IMR-90 (cell line): Measurements from ENCODE around the gene AMN. TPM values are rescaled to one million over a fixed set of nuclear protein-coding genes. Genes with fewer than 3 reads are reported as not detected.

Experiments
- ATAC-seq: fragments of 200-7000 bp; cut with Tn5 transposase; 2 replicates; pipeline ENCODE4 v1.9.1; 2020; ENCODE audit warnings: low read depth, mild to moderate bottlenecking, moderate library complexity
- BruUV-seq: library from RNA; stranded (reverse); fragments of 400-500 nt; replicated peaks from 2 replicates; lab custom pipeline; 2021; lab: Mats Ljungman, UMichigan
- CTCF ChIA-PET: fragments of 300-600 bp; formaldehyde crosslinking; extraction: SDS; loops from one replicate; lab custom pipeline; 2021; ENCODE audit warnings: antibody characterized with exemption; lab: Yijun Ruan, JAX
- POLR2A ChIA-PET: fragments of 300-600 bp; sonication (Branson Sonifier 250); formaldehyde crosslinking; loops from one replicate; lab custom pipeline; 2022; ENCODE audit warnings: antibody characterized with exemption; ENCODE audit not compliant: unreplicated experiment; lab: Charles Lee
- DNase-seq: peaks from one replicate; pipeline ENCODE4 v3.0.0; 2013
- H2AFZ ChIP-seq: replicated peaks from 2 replicates; pipeline ENCODE3; 2013; ENCODE audit warnings: low read length, mild to moderate bottlenecking; ENCODE audit not compliant: poor library complexity
- H2AK5ac ChIP-seq: 2 replicates; pipeline ENCODE4 v1.6.1; 2013; ENCODE audit warnings: low read depth, low read length, inconsistent platforms
- H2AK9ac ChIP-seq: replicated peaks from 2 replicates; pipeline ENCODE3; 2013; ENCODE audit warnings: mild to moderate bottlenecking, low read depth, low read length, moderate library complexity; ENCODE audit not compliant: poor library complexity
- H2BK120ac ChIP-seq: 2 replicates; pipeline ENCODE4 v1.6.1; 2013; ENCODE audit warnings: low read depth, low read length, inconsistent platforms
- H2BK15ac ChIP-seq: 3 replicates; pipeline ENCODE4 v1.6.1; 2013; ENCODE audit warnings: low read depth, low read length, inconsistent platforms
- H2BK20ac ChIP-seq: 2 replicates; pipeline ENCODE4 v1.6.1; 2013; ENCODE audit warnings: low read depth, mild to moderate bottlenecking, inconsistent platforms, low read length, moderate library complexity
- H2BK5ac ChIP-seq: 2 replicates; pipeline ENCODE4 v1.6.1; 2013; ENCODE audit warnings: mild to moderate bottlenecking, low read depth, low read length, inconsistent platforms; ENCODE audit not compliant: poor library complexity, severe bottlenecking
- H3K14ac ChIP-seq: replicated peaks from 2 replicates; pipeline ENCODE4 v1.6.1; 2013; ENCODE audit warnings: low read depth, low read length, inconsistent platforms
- H3K18ac ChIP-seq: 2 replicates; pipeline ENCODE4 v1.6.1; 2013; ENCODE audit warnings: low read depth, low read length, control low read depth
- H3K23ac ChIP-seq: 2 replicates; pipeline ENCODE4 v1.6.1; 2013; ENCODE audit warnings: low read depth, low read length, inconsistent platforms
- H3K27ac ChIP-seq: 2 replicates; pipeline ENCODE4 v1.5.1; 2013; ENCODE audit warnings: mild to moderate bottlenecking, control low read depth, low read length; ENCODE audit not compliant: insufficient read depth
- H3K27me3 ChIP-seq: 2 replicates; pipeline ENCODE4 v1.6.1; 2013; ENCODE audit warnings: low read length; ENCODE audit not compliant: control insufficient read depth, insufficient read depth
- H3K36me3 ChIP-seq: 2 replicates; pipeline ENCODE4 v1.6.1; 2013; ENCODE audit warnings: low read length, mixed read lengths; ENCODE audit not compliant: control insufficient read depth, insufficient read depth
- H3K4ac ChIP-seq: 2 replicates; pipeline ENCODE4 v1.6.1; 2013; ENCODE audit warnings: low read depth, low read length, inconsistent platforms
- H3K4me1 ChIP-seq: 2 replicates; pipeline ENCODE4 v1.6.1; 2013; ENCODE audit warnings: low read length, mixed read lengths; ENCODE audit not compliant: control insufficient read depth, insufficient read depth
- H3K4me2 ChIP-seq: 2 replicates; pipeline ENCODE4 v1.6.1; 2013; ENCODE audit warnings: low read depth, mild to moderate bottlenecking, control low read depth, low read length, moderate library complexity
- H3K4me3 ChIP-seq: 2 replicates; pipeline ENCODE4 v1.5.1; 2013; ENCODE audit warnings: low read depth, mild to moderate bottlenecking, control low read depth, low read length, moderate library complexity; ENCODE audit not compliant: insufficient read depth
- H3K56ac ChIP-seq: 2 replicates; pipeline ENCODE4 v1.6.1; 2013; ENCODE audit warnings: low read length, inconsistent platforms; ENCODE audit not compliant: insufficient read depth; ENCODE audit errors: extremely low read depth
- H3K79me1 ChIP-seq, 2 experiments: 2 replicates each; pipeline ENCODE4 v1.6.1; 2013; ENCODE audit warnings: low read length in 2 of 2, inconsistent platforms in 1 of 2, low read depth in 1 of 2
- H3K9ac ChIP-seq: 2 replicates; pipeline ENCODE4 v1.6.1; 2013; ENCODE audit warnings: low read depth, low read length, control low read depth
- H3K9me1 ChIP-seq: 2 replicates; pipeline ENCODE4 v1.6.1; 2013; ENCODE audit warnings: low read length, inconsistent platforms; ENCODE audit not compliant: insufficient read depth
- H3K9me3 ChIP-seq: 2 replicates; pipeline ENCODE4 v1.6.1; 2013; ENCODE audit warnings: low read length; ENCODE audit not compliant: control insufficient read depth, insufficient read depth
- H4K20me1 ChIP-seq: 2 replicates; pipeline ENCODE4 v1.6.1; 2013; ENCODE audit warnings: low read length, inconsistent platforms; ENCODE audit not compliant: insufficient read depth
- H4K5ac ChIP-seq: 2 replicates; pipeline ENCODE4 v1.6.1; 2013; ENCODE audit warnings: mild to moderate bottlenecking, low read depth, low read length, control low read depth
- H4K8ac ChIP-seq, 2 experiments: 2 replicates each; pipeline ENCODE4 v1.6.1; 2013; ENCODE audit warnings: low read depth in 2 of 2, low read length in 2 of 2, control low read depth in 1 of 2, inconsistent platforms in 1 of 2
- H4K91ac ChIP-seq: 2 replicates; pipeline ENCODE4 v1.6.1; 2013; ENCODE audit warnings: low read depth, low read length, inconsistent platforms; ENCODE audit not compliant: insufficient read depth
- BHLHE40 ChIP-seq: fragments of 150-350 bp; IDR thresholded peaks from 2 replicates; pipeline ENCODE4 v1.6.1; 2016; ENCODE audit warnings: mild to moderate bottlenecking, low read depth, low read length
- CEBPB ChIP-seq: IDR thresholded peaks from 2 replicates; pipeline ENCODE4 v1.6.1; 2012; ENCODE audit warnings: low read depth, low read length, improper control_type of control experiment
- CHD1 ChIP-seq: IDR thresholded peaks from 2 replicates; pipeline ENCODE4 v1.6.1; 2012; ENCODE audit warnings: low read depth, low read length, improper control_type of control experiment
- CTCF ChIP-seq: conservative IDR thresholded peaks from 2 replicates; pipeline ENCODE4 v1.5.1; 2012; ENCODE audit warnings: mild to moderate bottlenecking, low read depth, low read length, improper control_type of control experiment
- ELK1 ChIP-seq: fragments of 150-350 bp; IDR thresholded peaks from 2 replicates; pipeline ENCODE4 v1.6.1; 2016; ENCODE audit warnings: low read depth, mild to moderate bottlenecking, low read length, moderate library complexity, borderline replicate concordance
- FOS ChIP-seq: fragments of 150-350 bp; IDR thresholded peaks from 2 replicates; pipeline ENCODE4 v1.6.1; 2016; ENCODE audit warnings: low read depth, low read length
- MAFK ChIP-seq: IDR thresholded peaks from 2 replicates; pipeline ENCODE4 v1.6.1; 2012; ENCODE audit warnings: low read depth, low read length, improper control_type of control experiment
- MAZ ChIP-seq: IDR thresholded peaks from 2 replicates; pipeline ENCODE4 v1.6.1; 2012; ENCODE audit warnings: low read depth, mild to moderate bottlenecking, low read length, improper control_type of control experiment, moderate library complexity, borderline replicate concordance
- MXI1 ChIP-seq: IDR thresholded peaks from 2 replicates; pipeline ENCODE4 v1.6.1; 2012; ENCODE audit warnings: low read depth, mild to moderate bottlenecking, low read length, moderate library complexity, borderline replicate concordance
- NFE2L2 ChIP-seq: fragments of 150-350 bp; IDR thresholded peaks from 2 replicates; pipeline ENCODE4 v1.6.1; 2016; ENCODE audit warnings: low read depth, mild to moderate bottlenecking, low read length
- POLR2A ChIP-seq: IDR thresholded peaks from 2 replicates; pipeline ENCODE4 v1.6.1; 2012; ENCODE audit warnings: mild to moderate bottlenecking, low read depth, low read length
- RAD21 ChIP-seq: IDR thresholded peaks from 2 replicates; pipeline ENCODE4 v1.6.1; 2012; ENCODE audit warnings: low read length, improper control_type of control experiment
- RCOR1 ChIP-seq: IDR thresholded peaks from 2 replicates; pipeline ENCODE4 v1.6.1; 2012; ENCODE audit warnings: mild to moderate bottlenecking, low read length, improper control_type of control experiment; ENCODE audit not compliant: insufficient replicate concordance
- RFX5 ChIP-seq: IDR thresholded peaks from 2 replicates; pipeline ENCODE4 v1.8.0; 2012; ENCODE audit warnings: low read depth, mild to moderate bottlenecking, low read length, moderate library complexity
- SMC3 ChIP-seq: fragments of 150-350 bp; IDR thresholded peaks from 2 replicates; pipeline ENCODE4 v1.6.1; 2016; ENCODE audit warnings: low read depth, mild to moderate bottlenecking, antibody characterized with exemption, low read length, moderate library complexity
- USF2 ChIP-seq: fragments of 150-350 bp; IDR thresholded peaks from 2 replicates; pipeline ENCODE4 v1.6.1; 2017; ENCODE audit warnings: mild to moderate bottlenecking, antibody characterized with exemption, low read length, low read depth
- WGBS, 2 experiments: methylation state at CpG; one replicate each; pipeline versions ENCODE4 v1.1.5 to v1.1.7; 2013; ENCODE audit warnings: missing lambda C conversion rate in 2 of 2; ENCODE audit not compliant: insufficient read length in 1 of 2; ENCODE audit errors: extremely low coverage in 2 of 2; 5-methylcytosine and 5-hydroxymethylcytosine counted together
- dilution Hi-C: fragments of 300-500 bp; cut with HindIII; formaldehyde crosslinking; loops from one replicate; pipeline ENCODE4 v1.14.3; 2018; ENCODE audit warnings: low sequenced_read_pairs; ENCODE audit not compliant: unreplicated experiment
- in situ Hi-C: fragments of 300-500 bp; cut with MboI; formaldehyde crosslinking; loops from 3 replicates; pipeline ENCODE4 v1.14.3; 2019; ENCODE audit warnings: low sequenced_read_pairs, inconsistent platforms, mixed read lengths
- intact Hi-C: fragments of 100-400 bp; cut with micrococcal nuclease; formaldehyde crosslinking; loops from 2 replicates; pipeline ENCODE4 v1.10.0; 2022
- polyA plus RNA-seq, 3 experiments: library from polyadenylated mRNA; depleted of rRNA; stranded (reverse); fragments of >200 nt; gene quantifications; 2 replicates each; pipeline ENCODE4 v1.2.3, GENCODE V29; 2012; ENCODE audit warnings: low replicate concordance in 1 of 3
- total RNA-seq: library from RNA; depleted of rRNA; stranded (reverse); fragments of >200 nt; gene quantifications from 2 replicates; pipeline ENCODE4 v1.2.3, GENCODE V29; 2012

Gene AMN
- total and polyA plus RNA-seq, 2 of the 4 experiments (the other 2 are of a cell fraction): under 0.01 to 0.24 TPM

- Histone ChIP-seq H3K23ac (no peak overlapping the region), H2AFZ (no peak overlapping the region), H3K4ac (no peak overlapping the region; the same call in 1 of the 2 replicates), H3K4me2 (no peak overlapping the region), H4K8ac (no peak overlapping the region), H3K9ac (no peak overlapping the region), H2AK5ac (no peak overlapping the region), H3K4me1 (peaks cover 15% of the 10 kb centered on the region), H2BK15ac (no peak overlapping the region), H3K56ac (no peak overlapping the region), H3K27ac (no peak overlapping the region), H3K79me1 (peaks cover 4 to 23% of the 10 kb centered on the region in 2 experiments; a peak in 2 of 4 replicates), H3K18ac (no peak overlapping the region), H2BK5ac (no peak overlapping the region), H2BK20ac (no peak overlapping the region; the same call in 1 of the 2 replicates), H4K5ac (no peak overlapping the region), H4K91ac (no peak overlapping the region), H3K9me1 (peaks cover 28% of the 10 kb centered on the region), H2AK9ac (peak overlapping the region; percentile 40), H2BK120ac (no peak overlapping the region), H3K36me3 (peaks cover 76% of the 10 kb centered on the region), H3K14ac (no peak overlapping the region), H3K4me3 (no peak overlapping the region), H4K20me1 (peaks cover 26% of the 10 kb centered on the region), H3K9me3 (no peaks in the 10 kb centered on the region), H3K27me3 (no peaks in the 10 kb centered on the region)
- intact Hi-C loops (no loop called here), in situ Hi-C loops (no loop called here), dilution Hi-C loops (no loop called here)
- POLR2A ChIA-PET: no interaction called here
- CTCF ChIA-PET: no interaction called here
- no peak for ATAC-seq
- BruUV-seq: no TSS peak
- DNase-seq: no peak
- TF ChIP-seq MAZ (no peak), CTCF (no peak), CHD1 (no peak), RAD21 (no peak), MXI1 (no peak), CEBPB (no peak), RFX5 (no peak), FOS (no peak), ELK1 (no peak), RCOR1 (no peak), USF2 (no peak), NFE2L2 (no peak), POLR2A (no peak), SMC3 (no peak), BHLHE40 (no peak), MAFK (no peak)
- WGBS, 2 experiments: no CpG with 5 or more reads among the region's 6 CpGs
These were observed 29.8 kb downstream of the AMN start for GRCh38 chr14:102952276-102952675.
